ENCODE data around the gene DCTD.

DNA sequence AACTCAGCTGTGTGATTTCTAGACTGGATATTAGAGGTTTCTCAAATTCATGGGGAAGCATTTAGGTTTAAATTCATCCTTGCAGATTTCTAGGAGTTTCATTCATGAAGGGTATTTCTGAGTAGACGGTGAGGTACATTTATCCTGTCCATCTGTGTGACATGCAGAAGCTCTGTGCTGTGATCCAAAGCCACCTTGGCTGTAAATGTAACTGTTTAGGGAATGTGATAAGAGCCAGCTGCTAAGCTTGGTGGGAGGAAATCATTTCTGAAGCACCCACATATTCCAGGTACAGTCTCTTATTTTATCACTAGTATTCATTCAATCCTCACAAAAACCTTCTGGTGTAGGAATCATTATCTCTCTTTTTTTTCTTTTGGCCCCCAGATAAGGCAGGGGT, 8.7 kb upstream of the DCTD start:
- no peak for TF ChIP-seq ZFX (IDR thresholded peaks at IDR 0.05)
- TF ChIP-seq, protein P1, sequence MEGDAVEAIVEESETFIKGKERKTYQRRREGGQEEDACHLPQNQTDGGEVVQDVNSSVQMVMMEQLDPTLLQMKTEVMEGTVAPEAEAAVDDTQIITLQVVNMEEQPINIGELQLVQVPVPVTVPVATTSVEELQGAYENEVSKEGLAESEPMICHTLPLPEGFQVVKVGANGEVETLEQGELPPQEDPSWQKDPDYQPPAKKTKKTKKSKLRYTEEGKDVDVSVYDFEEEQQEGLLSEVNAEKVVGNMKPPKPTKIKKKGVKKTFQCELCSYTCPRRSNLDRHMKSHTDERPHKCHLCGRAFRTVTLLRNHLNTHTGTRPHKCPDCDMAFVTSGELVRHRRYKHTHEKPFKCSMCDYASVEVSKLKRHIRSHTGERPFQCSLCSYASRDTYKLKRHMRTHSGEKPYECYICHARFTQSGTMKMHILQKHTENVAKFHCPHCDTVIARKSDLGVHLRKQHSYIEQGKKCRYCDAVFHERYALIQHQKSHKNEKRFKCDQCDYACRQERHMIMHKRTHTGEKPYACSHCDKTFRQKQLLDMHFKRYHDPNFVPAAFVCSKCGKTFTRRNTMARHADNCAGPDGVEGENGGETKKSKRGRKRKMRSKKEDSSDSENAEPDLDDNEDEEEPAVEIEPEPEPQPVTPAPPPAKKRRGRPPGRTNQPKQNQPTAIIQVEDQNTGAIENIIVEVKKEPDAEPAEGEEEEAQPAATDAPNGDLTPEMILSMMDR (conservative IDR thresholded peaks at IDR 0.05): no peak

Data from C4-2B (cell line).